ENCODE results near the gene UIMC1.
"Not testable (repeated sequence)": the region's sequence is repeated elsewhere in the genome, so short reads cannot be mapped to it uniquely, and the experiment has no call there.

The UIMC1 gene

GRCh38 chr5:177005619-177006264, 837 bp downstream of the UIMC1 start:
- no peak for DNase-seq

- DNase-seq, result no peak
Observed at GRCh38 chr5:177004961-177005360, 1.6 kb downstream of the UIMC1 start.

- no peak for DNase-seq
Observed at GRCh38 chr5:177003649-177004048, 2.9 kb downstream of the UIMC1 start.

DNA sequence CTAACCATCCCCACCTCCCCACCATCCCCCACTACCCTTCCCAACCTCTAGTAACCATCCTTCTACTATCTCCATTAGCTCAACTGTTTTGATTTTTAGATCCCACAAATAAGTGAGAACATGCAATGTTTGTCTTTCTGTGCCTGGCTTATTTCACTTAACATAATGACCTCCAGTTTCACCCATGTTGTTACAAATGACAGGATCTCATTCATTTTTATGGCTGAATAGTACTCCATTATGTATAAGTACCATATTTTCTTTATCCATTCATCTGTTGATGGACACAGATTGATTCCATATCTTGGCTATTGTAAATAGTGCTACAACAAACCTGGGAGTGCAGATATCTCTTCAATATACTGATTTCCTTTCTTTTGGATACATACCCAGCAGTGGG, 7.1 kb downstream of the UIMC1 start:
- not testable (repeated sequence) for DNase-seq

GRCh38 chr5:176998828-176999227, 7.8 kb downstream of the UIMC1 start:
- DNase-seq, result no peak

GRCh38 chr5:176996780-176997179, 9.8 kb downstream of the UIMC1 start:
- DNase-seq, result no peak

GRCh38 chr5:176995896-176996767, 10.4 kb downstream of the UIMC1 start:
- no peak for DNase-seq

GRCh38 chr5:176995122-176995490, 11.5 kb downstream of the UIMC1 start:
- no peak for DNase-seq

DNA sequence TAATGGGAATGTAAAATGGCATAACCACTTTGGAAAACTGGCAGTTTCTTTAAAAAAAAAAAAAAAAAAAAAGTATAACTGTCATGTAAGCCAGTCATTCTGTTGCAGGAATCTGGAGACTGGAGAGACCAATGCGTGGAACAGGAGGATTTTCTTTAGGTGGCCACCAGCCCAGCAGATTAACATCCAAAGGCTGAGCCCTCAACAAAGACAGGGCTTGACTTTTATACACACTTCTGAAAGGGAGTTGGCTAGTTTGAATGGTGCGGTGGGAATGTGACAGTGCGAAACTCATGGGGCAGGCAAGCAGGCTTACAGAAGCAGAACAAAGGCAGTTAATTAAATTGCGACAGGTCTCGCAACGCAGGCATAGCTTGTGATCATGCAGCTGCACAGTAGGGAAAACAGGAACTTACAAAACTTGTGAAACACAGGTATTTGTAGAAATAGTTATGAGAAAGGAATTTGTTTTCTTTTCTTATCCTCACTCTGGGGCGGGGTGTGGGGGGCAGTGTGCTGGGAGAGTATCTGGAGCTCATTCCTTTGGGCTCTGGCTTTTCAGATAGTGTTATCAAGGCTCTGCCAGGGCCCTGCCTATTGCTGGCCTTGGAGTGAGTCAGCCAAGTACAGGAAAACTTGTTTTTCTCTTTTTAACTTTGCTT, 12.0 kb downstream of the UIMC1 start:
- DNase-seq, result no peak

GRCh38 chr5:176993081-176993480, 13.5 kb downstream of the UIMC1 start:
- DNase-seq, result not testable (repeated sequence)

- no peak for DNase-seq
Observed at GRCh38 chr5:176987583-176987982, 19.0 kb downstream of the UIMC1 start.

GRCh38 chr5:176986280-176986679, 20.3 kb downstream of the UIMC1 start:
- no peak for DNase-seq

DNA sequence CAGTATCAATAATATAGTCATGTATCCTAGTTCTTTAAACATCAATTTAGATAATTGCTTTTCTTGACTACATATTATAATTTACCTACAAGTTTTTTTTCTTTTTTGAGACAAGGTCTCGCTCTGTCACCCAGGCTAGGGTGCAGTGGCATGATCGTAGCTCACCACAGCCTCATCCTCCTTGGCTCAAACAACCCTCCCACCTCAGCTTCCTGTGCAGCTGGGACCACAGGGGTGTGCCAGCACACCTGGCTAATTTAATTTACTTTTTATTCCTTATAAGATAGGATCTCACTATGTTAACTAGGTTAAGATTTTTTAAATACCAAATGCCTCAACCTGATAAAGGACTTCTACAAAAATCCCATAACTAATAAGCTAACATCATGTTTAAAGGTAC, 21.1 kb downstream of the UIMC1 start:
- no peak for DNase-seq

GRCh38 chr5:176984176-176984575, 22.4 kb downstream of the UIMC1 start:
- not testable (repeated sequence) for DNase-seq

DNA sequence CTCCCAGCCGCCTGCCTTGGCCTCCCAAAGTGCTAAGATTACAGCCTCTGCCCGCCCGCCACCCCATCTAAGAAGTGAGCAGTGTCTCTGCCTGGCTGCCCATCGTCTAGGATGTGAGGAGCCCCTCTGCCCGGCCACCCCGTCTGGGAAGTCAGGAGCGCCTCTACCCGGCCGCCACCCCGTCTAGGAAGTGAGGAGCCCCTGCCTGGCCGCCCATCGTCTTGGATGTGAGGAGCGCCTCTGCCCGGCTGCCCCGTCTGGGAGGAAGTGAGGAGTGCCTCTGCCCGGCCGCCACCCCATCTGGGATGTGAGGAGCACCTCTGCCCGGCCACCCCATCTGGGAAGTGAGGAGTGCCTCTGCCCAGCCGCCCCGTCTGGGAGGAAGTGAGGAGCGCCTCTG, 23.0 kb downstream of the UIMC1 start:
- DNase-seq, result not testable (repeated sequence)

- DNase-seq, result not testable (repeated sequence)
Observed at GRCh38 chr5:176983112-176983511, 23.5 kb downstream of the UIMC1 start.

- DNase-seq, result no peak
Observed at GRCh38 chr5:176980818-176981217, 25.8 kb downstream of the UIMC1 start.

DNA sequence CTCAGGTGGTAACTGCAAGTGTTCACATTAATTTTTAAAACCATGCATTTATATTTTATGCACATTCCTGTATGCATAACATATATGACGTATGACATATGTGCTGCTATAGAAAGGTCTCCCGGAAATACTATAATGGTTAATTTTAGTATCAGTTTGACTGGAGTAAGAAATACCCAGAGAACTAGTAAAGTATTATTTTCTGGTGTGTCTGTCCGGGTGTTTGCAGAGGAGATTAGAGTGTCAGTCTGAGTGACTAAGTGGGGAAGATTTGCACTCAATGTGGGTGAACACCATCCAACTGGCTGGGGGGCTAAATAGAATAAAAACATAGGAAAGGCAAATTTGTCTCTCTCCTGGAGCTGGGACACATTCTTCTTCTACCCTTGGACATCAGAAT, 26.9 kb downstream of the UIMC1 start:
- no peak for DNase-seq

DNA sequence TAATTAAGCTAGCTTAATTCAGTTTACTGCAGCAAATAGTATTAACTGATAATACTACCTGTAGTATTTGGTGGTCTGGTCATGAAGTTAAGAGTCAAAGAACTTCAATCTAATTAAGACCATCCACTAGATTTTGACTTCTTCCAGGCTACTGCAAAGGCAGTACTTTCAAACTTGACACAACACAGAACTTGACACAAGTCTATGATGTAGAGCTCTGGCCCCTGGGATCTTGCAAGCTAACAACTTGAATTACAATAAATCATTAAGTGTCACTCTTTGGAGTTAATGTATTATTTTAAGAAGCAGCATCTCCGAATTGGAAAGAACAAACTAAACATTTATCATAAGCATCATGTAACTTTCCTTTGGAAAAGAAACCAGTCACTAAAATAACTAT, 40.9 kb downstream of the UIMC1 start:
- DNase-seq, result no peak

DNA sequence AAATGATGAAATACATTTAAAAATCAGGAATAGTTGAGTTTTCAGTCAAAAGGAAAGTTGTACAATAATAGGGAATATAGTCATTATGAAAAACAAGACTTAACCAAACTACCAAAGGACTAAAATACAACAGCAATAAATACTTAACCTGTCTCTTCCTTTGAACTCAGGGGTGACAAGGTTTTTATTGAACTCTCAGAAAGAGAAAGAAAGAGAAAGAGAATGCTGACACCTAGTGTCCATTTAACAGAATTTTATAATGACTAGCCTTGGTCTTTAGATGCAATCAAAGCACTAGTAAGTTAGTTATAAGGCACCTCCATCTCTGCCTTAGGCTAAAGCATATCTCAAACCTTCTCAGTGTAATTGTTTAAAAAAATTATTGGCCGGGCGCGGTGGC, 47.5 kb downstream of the UIMC1 start:
- peak; percentile 6 for DNase-seq

GRCh38 chr5:176956756-176957155, 49.8 kb downstream of the UIMC1 start:
- DNase-seq, result no peak

GRCh38 chr5:176955895-176956294, 50.7 kb downstream of the UIMC1 start:
- no peak for DNase-seq

- DNase-seq, result no peak
Observed at GRCh38 chr5:176954050-176954449, 52.5 kb downstream of the UIMC1 start.

Data from NCI-H187 treated with DMSO at 0.1 percent for 48 hours (cell line).